HepG2 (cell line): ENCODE results near the gene POLG2. TPM values are rescaled to one million over a fixed set of nuclear protein-coding genes. Genes with fewer than 3 reads are reported as not detected.
A peak's percentile ranks its signal among the peaks of the same experiment; 100 is the strongest.
"Not testable (repeated sequence)": the region's sequence is repeated elsewhere in the genome, so short reads cannot be mapped to it uniquely, and the experiment has no call there.

Experiments used
- ATAC-seq: fragments of 200-7000 bp; cut with Tn5 transposase; 3 replicates; pipeline ENCODE4 v1.9.1; 2020; ENCODE audit warnings: mild to moderate bottlenecking, moderate library complexity
- BruUV-seq: library from RNA; stranded (reverse); fragments of 400-500 nt; replicated peaks from 2 replicates; lab custom pipeline; 2021; lab: Mats Ljungman, UMichigan
- CTCF ChIA-PET: fragments of 300-600 bp; formaldehyde crosslinking; extraction: SDS; loops from one replicate; lab custom pipeline; 2021; ENCODE audit warnings: low total read pairs, inconsistent platforms, low intra/inter-chr PET ratio; lab: Yijun Ruan, JAX
- POLR2A ChIA-PET: fragments of 350-600 bp; sonication (Branson Sonifier 250); formaldehyde crosslinking; loops from one replicate; lab custom pipeline; 2020; ENCODE audit warnings: antibody characterized with exemption, inconsistent platforms; lab: Yijun Ruan, JAX
- DNase-seq: peaks from one replicate; pipeline ENCODE4 v3.0.0-alpha.2; 2015; ENCODE audit warnings: low spot score
- FAIRE-seq: peaks from 3 replicates; lab custom pipeline; 2011; peaks lifted over from hg19 to GRCh38; lab: Jason Lieb, UNC
- H2AFZ ChIP-seq: one replicate; pipeline ENCODE4 v1.6.1; 2011; ENCODE audit warnings: low read length, inconsistent platforms
- H3K27ac ChIP-seq: fragments of 300-600 bp; 3 replicates; pipeline ENCODE4 v1.8.0; 2011; ENCODE audit warnings: mixed run types, mild to moderate bottlenecking, mixed read lengths, low read length, inconsistent platforms; ENCODE audit not compliant: insufficient read depth; ENCODE audit errors: extremely low read length
- H3K27me3 ChIP-seq, 2 experiments: fragments of 200-600 bp in 1 of 2; 2 replicates in 1 of 2; 3 replicates in 1 of 2; pipeline versions ENCODE4 v1.6.0 to v1.8.0; 2011; ENCODE audit warnings: low read length in 2 of 2, mild to moderate bottlenecking in 2 of 2, moderate library complexity in 2 of 2, inconsistent platforms in 1 of 2; ENCODE audit not compliant: insufficient read depth in 2 of 2, control insufficient read depth in 1 of 2
- H3K36me3 ChIP-seq, 2 experiments: fragments of 200-600 bp in 1 of 2; replicated peaks in 1 of 2; 2 replicates in 1 of 2; 3 replicates in 1 of 2; pipeline versions ENCODE4 v1.5.1 to v1.8.0; 2011; ENCODE audit warnings: low read length in 2 of 2, inconsistent platforms in 1 of 2; ENCODE audit not compliant: insufficient read depth in 2 of 2, control insufficient read depth in 1 of 2
- H3K4me1 ChIP-seq: 2 replicates; pipeline ENCODE4 v1.5.1; 2012; ENCODE audit warnings: low read length, inconsistent platforms; ENCODE audit not compliant: insufficient read depth
- H3K4me2 ChIP-seq: 2 replicates; pipeline ENCODE4 v1.6.0; 2011; ENCODE audit warnings: low read depth, low read length, inconsistent platforms
- H3K4me3 ChIP-seq, 3 experiments: fragments of 200-600 bp in 1 of 3; sonication (generic), shearing (Covaris generic) in 1 of 3; replicated peaks in 1 of 3; 2 replicates each; pipeline ENCODE4 v1.5.1; 2011 to 2016; ENCODE audit warnings: low read length in 3 of 3, inconsistent platforms in 2 of 3, low read depth in 2 of 3, mild to moderate bottlenecking in 2 of 3, control low read depth in 1 of 3, mixed read lengths in 1 of 3; ENCODE audit not compliant: insufficient read depth in 1 of 3
- H3K79me2 ChIP-seq: one replicate; pipeline ENCODE4 v1.6.1; 2011; ENCODE audit warnings: low read length, inconsistent platforms; ENCODE audit not compliant: insufficient read depth
- H3K9ac ChIP-seq: 2 replicates; pipeline ENCODE4 v1.6.0; 2011; ENCODE audit warnings: mild to moderate bottlenecking, low read depth, low read length, inconsistent platforms; ENCODE audit not compliant: insufficient read depth
- H3K9me3 ChIP-seq: 2 replicates; pipeline ENCODE4 v1.5.1; 2012; ENCODE audit warnings: mild to moderate bottlenecking, low read length
- H4K20me1 ChIP-seq: 2 replicates; pipeline ENCODE4 v1.6.0; 2011; ENCODE audit warnings: inconsistent platforms, mild to moderate bottlenecking, low read length, moderate library complexity; ENCODE audit not compliant: insufficient read depth
- WGBS: methylation state at CpG from one replicate; pipeline ENCODE4 v1.1.6; 2017; ENCODE audit warnings: low lambda C conversion rate; 5-methylcytosine and 5-hydroxymethylcytosine counted together
- in situ Hi-C: cut with HindIII; loops from 2 replicates; pipeline ENCODE4 v1.10.0; 2017; ENCODE audit warnings: low pct_unique_long_range_greater_than_20kb; ENCODE audit not compliant: extremely low pct_ligation_motif_present
- intact Hi-C: fragments of 100-400 bp; cut with micrococcal nuclease; formaldehyde crosslinking; loops from one replicate; pipeline ENCODE4 v1.10.0; 2022; ENCODE audit not compliant: unreplicated experiment
- polyA plus RNA-seq, 8 experiments: library from polyadenylated mRNA; depleted of rRNA in 3 of 8; stranded (reverse) in 7 of 8; unstranded in 1 of 8; fragments of >200 nt; fragmentation: Illumina TruSeq in 4 of 8; extraction: Trizol in 4 of 8; gene quantifications; 2 replicates each; pipeline versions ENCODE4 v1.2.1 to v1.2.3, GENCODE V29; 2011 to 2016; ENCODE audit warnings: low read depth in 4 of 8, missing spikeins in 1 of 8, mixed read lengths in 1 of 8; ENCODE audit not compliant: insufficient read depth in 1 of 8
- total RNA-seq, 5 experiments: library from RNA; depleted of rRNA; stranded (reverse); fragments of >200 nt; fragmentation: Illumina TruSeq; extraction: Trizol; gene quantifications; 2 replicates each; pipeline ENCODE4 v1.2.3, GENCODE V29; 2016; ENCODE audit warnings: low read depth in 1 of 5
- TF ChIP-seq, protein P1 (sequence below), 2 experiments: fragments of 450-650 bp in 1 of 2; sonication (generic) in 1 of 2; formaldehyde crosslinking in 1 of 2; IDR thresholded peaks; 2 replicates each; pipeline versions ENCODE4 v1.6.1 to v1.8.0; 2016 to 2022; ENCODE audit warnings: antibody characterized with exemption in 1 of 2, mild to moderate bottlenecking in 1 of 2, missing genetic modification reagents in 1 of 2

The POLG2 gene
- total and polyA plus RNA-seq, 2 of the 13 experiments (the other 11 are each of a cell fraction or from before 2014, with no cell fraction given): 21.1 to 25.5 TPM

DNA sequence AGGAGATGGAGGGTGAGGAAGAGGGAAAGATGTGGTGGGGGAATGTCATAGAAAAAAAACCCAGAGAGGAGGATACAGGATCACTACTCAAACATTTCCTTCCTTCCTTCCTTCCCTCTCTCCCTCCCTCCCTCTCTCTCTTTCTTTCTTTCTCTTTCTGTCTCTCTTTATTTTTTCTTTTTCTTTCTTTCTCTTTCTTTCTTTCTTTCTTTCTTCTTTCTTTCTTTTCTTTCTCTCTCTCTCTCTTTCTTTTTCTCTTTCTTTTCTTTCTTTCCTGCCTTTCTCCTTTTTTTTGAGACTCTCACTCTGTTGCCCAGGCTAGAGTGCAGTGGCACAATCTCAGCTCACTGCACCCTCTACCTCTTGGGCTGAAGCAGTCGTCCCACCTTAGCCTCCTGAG lies 30.0 kb downstream of the POLG2 start:
- H3K4me3 ChIP-seq, H3K9ac ChIP-seq, H2AFZ ChIP-seq, CTCF ChIA-PET, H3K4me1 ChIP-seq, H3K9me3 ChIP-seq, H3K27me3 ChIP-seq, DNase-seq, FAIRE-seq, H4K20me1 ChIP-seq, H3K4me2 ChIP-seq, H3K27ac ChIP-seq, intact Hi-C loops, in situ Hi-C loops, ATAC-seq, POLR2A ChIA-PET, H3K36me3 ChIP-seq, H3K79me2 ChIP-seq, BruUV-seq: not testable (repeated sequence)
- TF ChIP-seq, protein P1, sequence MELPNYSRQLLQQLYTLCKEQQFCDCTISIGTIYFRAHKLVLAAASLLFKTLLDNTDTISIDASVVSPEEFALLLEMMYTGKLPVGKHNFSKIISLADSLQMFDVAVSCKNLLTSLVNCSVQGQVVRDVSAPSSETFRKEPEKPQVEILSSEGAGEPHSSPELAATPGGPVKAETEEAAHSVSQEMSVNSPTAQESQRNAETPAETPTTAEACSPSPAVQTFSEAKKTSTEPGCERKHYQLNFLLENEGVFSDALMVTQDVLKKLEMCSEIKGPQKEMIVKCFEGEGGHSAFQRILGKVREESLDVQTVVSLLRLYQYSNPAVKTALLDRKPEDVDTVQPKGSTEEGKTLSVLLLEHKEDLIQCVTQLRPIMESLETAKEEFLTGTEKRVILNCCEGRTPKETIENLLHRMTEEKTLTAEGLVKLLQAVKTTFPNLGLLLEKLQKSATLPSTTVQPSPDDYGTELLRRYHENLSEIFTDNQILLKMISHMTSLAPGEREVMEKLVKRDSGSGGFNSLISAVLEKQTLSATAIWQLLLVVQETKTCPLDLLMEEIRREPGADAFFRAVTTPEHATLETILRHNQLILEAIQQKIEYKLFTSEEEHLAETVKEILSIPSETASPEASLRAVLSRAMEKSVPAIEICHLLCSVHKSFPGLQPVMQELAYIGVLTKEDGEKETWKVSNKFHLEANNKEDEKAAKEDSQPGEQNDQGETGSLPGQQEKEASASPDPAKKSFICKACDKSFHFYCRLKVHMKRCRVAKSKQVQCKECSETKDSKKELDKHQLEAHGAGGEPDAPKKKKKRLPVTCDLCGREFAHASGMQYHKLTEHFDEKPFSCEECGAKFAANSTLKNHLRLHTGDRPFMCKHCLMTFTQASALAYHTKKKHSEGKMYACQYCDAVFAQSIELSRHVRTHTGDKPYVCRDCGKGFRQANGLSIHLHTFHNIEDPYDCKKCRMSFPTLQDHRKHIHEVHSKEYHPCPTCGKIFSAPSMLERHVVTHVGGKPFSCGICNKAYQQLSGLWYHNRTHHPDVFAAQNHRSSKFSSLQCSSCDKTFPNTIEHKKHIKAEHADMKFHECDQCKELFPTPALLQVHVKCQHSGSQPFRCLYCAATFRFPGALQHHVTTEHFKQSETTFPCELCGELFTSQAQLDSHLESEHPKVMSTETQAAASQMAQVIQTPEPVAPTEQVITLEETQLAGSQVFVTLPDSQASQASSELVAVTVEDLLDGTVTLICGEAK (IDR thresholded peaks at IDR 0.05): 0 out of 2 replicates have a peak, but pooled peaks have one; percentile 9
- TF ChIP-seq, protein P1 (CRISPR knock-in tag; IDR thresholded peaks at IDR 0.05): not testable (repeated sequence)
- WGBS: 21% methylated on average over 1 of the region's 1 CpG
